Ammon's horn (tissue), 1 donor: Measurements from ENCODE around the gene MAP2K2.
A peak's percentile ranks its signal among the peaks of the same experiment; 100 is the strongest.

ENCODE experiments used
- DNase-seq: peaks from one replicate; pipeline ENCODE4 v3.0.0-alpha.2; 2016; ENCODE audit warnings: low spot score

Gene MAP2K2

DNA sequence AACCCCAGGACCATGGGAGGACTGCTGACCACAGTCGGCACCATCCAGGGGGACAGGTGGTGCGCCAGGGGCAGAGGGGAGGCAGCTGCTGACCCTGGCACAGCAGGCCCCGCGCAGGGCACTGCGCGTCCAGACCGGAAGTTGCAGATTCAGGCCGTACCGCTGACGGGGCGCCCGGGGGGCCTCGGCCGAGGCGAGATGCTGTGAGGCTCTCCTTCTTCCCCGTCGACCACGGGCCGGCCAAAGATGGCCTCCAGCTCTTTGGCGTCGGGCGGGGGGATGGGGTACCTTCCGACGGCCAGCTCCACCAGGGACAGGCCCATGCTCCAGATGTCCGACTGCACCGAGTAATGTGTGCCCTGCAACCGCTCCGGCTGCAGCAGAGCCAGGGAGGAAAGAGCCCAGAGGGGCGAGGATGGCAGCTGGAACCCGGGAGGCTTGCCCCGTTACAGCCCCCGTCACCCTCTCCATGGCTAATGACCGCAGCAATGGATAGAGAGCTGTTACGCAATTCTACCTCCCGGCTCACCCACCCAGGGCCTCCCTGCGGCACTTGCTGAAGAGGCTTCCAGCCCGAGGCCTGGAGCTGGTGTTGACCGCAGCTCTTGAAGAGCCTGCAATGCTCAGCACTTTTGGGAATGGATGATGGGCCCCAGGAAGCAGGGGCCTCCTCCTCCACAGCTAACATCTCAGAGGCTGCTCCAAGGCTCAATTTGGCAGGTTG, 24.7 kb downstream of the MAP2K2 start:
- DNase-seq: no peak

DNA sequence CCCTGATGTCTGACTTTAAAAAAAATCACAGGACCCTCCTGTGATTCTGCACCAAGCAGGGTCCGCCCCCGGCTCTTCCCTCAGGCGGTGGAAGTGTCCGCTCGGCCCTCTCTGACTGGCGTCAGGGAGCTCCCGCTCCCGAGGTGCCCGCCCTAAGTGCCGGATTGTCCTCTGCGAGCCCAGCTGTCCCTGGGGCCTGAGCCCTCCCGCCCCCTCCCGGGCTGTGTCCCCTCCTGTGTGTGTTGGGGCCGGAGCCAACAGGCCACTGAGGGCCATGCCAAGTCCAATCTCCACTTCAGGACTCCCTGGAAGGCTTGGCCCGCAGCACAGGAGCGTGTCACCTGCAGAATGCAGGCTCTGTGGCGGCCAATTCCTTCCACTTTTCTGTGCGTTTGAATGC, 25.4 kb downstream of the MAP2K2 start:
- DNase-seq: peak; percentile 58

DNA sequence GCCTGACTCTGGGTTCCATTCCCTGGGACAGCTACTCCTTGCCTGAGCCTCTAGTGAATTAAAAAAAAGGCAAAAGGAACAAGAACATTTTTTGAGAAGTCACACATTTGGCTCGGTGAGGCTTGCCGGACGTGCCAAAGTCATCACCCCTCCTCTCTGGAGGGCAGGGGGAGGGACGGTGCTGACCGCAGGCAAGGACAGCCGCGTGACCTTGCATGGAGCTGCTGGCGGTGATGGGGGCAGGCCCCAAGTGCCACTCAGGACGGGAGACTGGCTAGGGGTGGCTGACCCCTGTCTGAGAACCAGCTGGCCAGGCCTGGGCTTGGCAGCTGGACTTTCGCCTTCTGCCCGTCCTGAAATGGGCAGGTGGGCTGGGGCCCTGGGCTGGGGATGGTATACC, 26.4 kb downstream of the MAP2K2 start:
- DNase-seq: no peak

DNA sequence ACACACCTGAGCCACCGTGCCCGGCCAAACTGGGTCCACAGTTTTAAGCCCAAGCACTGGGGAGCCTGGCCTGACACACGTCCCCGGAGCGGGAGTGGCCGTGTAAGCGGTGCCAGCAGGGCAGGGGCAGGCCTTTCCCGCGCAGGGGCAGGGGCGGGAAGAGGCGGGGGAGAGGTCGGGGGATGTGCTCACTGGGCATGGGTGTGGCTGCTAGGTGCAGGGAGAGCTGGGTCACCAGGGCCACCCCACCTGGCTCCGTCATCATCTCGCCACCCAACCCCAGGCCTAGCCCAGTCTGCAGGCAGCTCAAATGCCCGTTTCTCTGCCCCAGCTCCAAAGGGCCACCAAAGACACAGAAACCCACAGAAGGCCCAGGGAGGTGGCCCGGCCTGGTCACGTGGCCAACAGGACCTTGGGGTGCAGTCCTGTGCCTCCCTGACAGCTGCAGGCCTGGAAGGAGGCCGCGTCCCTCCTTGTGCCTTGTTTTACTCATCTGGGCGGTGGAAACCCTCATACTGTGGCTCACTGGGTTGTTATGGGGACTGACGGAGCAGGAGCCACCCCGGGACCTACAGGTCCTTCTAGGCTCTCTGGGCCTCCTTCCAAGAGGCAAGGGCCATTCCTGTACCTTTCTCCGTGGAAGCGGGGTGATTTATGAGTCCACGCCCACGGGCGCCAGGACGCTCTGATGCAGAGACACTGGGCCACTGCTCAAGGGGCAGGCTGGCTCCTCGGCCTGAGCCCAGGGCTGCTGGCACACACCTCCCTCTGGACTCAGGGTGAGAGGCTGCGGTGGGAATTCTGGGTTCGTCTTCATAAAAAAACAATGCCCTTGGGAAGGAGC, 27.7 kb downstream of the MAP2K2 start:
- DNase-seq: no peak

DNA sequence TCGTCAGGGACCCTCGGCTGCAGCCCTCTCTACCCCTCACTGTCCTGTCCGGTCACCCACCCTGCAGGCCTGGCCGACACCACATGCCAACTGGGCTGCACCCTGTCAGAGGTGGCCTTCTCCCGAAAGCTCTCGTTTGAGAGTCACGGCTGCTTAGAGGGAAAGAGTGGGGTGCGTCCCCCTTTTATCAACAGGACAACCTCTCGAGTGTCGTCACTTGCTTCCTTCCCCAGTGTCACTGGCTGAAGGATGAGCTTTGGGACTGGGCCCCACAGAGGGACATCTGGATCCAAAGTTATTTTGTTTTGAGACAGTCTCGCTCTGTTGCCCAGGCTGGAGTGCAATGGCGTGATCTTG, 28.5 kb downstream of the MAP2K2 start:
- no peak for DNase-seq

DNA sequence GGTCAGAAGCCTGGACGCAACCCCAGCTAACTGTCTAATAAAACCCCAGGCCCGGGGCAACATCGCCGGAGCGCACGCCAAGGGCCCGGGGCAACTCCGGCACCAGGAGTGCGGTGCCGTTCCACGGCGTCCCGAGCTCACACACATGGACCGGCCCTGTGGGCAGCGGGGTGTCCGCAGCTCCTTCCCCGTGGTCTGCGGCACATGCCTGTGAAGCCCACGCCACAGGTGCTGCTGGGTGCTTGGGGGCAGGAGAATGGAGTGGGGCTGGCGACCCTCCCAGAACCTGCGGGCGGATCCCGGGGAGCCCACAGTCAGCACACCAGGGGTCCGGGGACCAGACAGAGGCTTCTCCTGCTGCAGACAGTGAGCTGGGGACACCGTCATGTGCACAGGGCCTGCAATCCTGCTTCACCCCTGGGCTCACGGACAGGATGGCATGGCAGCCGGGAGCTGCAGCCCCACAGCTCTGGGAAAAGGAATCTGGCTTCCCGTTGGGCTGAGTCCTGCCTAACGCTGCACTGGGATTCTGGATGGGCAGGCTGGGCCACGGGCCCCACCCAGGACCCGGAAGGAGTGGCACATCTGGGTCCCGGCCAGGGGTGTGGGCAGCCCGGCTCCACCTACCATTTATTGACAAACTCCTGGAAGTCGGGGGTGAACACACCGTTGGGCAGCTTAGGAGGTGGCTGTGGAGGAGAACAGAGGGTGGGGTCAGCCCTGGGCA, 29.0 kb downstream of the MAP2K2 start:
- no peak for DNase-seq

DNA sequence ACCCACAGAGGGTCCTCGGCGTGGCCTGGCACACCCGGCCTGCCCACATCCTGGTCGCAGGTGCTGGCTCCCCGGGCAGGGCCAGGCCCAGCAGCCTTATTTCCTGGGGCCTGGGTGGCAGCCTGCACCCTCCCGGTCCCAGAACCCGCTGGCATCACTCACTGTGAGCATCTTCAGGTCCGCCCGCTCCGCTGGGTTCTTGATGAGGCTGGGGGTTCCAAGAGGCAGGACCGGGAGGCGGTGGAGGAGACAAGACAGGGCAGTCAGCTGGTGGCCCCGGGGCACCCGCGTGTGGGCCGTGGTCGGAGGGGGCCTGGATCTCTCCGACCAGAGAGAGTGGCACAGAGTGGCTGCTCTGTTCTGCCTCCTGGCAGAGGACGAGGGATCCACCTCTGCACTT, 29.6 kb downstream of the MAP2K2 start:
- no peak for DNase-seq

DNA sequence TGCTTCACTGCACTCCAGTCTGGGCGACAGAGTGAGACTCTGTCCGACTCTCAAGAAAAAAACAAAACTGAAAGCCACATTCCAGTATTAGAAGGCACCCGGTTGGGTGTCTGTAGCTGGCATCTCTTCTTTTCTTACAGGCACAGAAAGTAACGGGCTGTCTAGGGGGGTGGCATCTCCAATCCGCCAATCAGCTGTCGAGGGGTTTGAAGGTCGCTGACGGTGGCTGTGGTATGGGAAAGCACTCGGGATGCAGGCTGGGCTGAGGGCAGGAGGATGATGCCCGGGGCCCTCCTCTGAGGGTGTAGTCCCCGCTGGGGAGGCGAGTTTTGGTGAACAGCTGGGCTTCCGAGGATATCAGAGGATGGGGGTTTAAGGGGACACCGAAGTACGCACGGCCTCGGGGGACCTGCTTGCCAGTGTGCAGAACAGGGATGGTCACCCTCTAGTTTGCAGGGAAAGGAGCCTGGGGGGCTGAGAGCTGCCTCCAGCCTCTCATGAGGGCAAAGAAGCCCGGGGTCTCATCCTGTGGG, 30.2 kb downstream of the MAP2K2 start:
- no peak for DNase-seq

DNA sequence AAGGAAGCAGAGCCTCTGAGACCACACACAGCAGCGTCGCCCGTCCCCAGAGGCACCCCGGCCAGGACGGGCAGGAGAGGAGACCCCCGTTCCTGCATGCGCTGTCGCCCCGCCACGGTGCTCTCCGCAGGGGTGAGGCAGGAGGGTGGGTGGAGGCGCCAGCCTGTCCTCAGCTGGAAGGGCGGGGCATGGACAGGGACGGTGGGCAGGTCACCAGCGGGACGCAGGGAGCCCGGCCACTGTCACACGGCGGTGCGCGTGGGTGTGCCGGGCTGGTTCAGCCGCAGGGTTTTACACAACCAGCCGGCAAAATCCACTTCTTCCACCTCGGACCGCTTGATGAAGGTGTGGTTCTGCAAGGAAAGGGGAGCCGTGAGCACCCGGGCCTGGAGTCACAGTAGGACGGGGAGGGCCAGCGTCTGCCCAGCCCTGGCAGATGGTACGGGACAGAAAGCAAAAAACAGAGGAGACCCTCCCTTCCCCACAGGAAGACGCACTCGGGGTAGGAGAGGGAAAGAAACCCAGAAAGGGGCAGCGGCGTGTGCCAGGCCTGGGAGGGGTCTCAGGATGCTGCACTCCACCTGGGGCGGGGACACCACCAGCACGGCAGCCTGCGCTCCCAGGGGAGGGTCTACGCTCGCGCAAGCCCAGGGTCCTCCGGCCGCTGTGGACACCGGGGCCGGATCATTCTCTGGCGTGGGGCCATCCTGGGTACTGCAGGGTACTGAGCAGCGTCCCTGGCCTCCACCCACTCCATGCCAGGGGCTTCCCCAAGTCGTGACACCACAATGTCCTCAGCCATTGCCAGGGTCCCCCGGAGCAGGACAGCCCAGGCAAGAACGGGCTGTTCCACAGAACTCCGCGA, 33.3 kb downstream of the MAP2K2 start:
- no peak for DNase-seq

DNA sequence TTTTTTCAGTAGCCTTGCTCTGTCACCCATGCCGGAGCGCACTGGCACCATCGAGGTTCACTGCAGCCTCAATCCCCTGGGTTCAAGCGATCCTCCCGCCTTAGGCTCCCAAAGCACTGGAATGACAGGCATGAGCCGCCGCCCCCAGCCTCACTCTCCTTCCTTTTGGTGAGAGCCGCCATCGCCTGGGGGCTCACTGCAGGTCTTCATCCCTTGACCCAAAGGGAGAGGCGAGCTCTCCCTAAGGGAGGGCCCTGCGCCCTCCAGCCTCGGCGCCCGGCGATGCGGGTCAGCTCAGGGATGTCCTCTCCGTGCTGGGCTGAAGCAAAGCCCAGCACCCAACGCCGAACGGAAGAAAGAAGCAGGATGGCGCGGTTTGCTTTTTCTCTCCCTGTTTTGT, 34.0 kb downstream of the MAP2K2 start:
- DNase-seq: no peak

DNA sequence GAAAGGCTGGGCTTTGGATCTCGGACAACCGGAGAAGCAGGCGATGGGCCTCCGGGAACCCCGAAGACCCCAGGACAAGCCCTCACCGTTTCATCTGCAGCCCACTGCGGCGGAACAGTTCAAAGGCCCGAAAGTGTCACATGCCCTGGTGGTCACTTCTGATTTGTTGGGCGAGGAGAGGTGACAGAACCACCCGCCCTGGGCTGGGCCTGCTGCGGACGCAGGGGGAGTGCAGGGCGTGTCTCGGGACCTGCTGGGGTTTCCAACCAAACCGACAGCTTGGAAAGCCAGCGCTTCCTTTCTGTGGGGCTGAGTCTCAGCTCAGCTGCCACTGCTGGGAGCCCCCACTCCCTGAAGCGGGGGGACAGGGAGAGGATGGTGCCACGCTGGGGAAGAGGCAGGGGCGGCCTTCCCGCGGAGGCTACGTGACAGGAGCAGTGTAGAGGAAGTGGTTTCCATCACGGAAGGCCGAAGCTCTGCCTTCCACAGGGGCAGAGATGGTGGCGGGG, 34.5 kb downstream of the MAP2K2 start:
- DNase-seq: peak; percentile 45

DNA sequence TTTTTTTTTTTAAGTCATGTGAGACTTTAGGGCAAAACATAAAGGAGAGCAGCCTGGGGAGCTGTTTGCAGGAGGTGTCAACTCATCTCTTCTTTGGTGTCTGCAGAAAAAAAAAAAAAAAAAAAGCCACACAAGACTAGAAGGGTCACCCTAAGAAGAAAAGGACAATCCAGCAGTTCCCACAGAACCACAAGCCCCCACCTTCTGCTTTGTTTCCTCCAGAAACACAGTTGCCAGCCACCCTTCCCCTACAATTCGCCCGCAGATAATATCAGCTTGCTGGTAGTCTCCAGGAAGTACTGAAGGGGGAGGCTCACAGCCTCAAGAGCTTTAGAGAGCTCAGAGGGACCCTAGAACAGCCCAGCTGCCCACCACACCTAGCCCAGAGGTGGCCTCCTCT, 34.9 kb downstream of the MAP2K2 start:
- DNase-seq: no peak

DNA sequence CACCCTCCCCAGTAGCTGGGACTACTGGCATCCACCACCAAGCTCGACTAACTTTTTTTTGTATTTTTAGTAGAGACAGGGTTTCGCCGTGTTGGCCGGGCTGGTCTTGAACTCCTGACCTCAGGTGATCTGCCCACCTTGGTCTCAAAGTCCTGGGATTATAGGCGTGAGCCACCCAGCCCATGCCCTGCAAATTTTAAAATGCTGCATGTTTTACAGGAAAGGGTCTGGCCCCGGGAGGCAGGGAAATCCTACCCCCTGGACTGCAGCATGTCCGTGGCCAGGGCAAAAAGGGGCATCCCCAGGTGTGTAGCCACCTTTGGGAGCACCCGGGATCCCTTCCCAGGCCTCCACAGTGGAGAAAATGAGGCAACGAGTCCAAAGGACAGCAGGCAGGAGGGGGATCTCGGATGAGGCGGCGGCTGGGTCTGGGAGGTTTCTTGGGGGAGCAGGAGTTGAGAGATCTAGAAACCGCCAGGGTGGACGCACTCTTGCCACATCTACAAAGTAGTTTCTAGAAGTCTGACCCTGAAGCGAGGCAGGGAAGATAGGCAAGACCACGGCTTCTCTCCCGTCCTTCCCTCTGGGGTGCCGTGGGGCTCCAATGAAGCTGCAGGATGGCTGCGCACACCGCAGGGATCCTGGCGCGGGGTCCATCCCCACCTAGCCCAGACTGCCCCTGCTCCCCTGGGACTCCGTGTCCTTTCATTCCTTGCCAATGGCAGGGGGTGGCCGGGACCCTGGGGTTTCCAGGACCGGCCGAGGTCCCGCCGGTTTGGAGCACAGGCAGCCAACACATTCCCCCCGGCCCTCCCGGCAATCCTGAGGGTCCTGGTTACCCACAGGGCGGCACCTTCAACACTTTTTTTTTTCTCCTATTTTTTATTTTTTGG, 35.9 kb downstream of the MAP2K2 start:
- no peak for DNase-seq

DNA sequence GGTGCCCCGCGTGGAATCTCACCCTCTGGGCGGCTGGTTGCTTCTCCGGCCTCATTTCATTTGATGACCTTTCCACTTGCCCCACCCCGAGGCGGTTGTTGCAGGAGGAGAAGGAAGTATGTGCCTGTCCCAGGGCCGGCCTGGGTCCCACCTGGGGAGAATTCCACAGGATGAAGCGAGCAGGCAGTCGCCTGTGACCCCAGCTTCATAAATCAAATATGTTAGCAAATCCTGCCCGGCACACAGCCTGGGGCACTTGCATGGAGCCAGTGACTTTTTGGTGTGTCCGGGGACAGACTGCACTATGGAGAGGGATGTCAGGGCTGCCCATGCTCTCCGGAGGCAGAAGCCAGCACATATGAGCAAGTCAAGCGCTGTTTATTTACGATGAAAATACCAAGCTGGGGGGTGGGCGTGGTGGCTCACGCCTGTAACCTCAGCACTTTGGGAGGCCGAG, 37.5 kb downstream of the MAP2K2 start:
- DNase-seq: no peak

DNA sequence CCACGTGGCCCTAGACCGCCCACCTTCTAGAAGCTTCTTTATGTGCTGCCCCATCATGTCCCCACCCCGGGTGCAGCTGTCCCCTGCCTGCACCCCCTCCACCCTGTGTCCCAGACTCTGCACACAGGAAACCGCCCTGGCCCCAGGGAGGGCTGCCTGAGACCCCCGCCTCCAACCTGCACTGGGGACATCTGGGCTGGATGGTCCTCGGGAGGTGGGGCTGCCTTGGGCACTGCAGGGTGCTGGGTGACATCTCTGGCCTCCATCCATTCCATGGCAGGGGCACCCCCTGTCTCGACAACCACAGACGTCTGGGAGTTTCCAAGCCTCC, 39.4 kb downstream of the MAP2K2 start:
- no peak for DNase-seq

DNA sequence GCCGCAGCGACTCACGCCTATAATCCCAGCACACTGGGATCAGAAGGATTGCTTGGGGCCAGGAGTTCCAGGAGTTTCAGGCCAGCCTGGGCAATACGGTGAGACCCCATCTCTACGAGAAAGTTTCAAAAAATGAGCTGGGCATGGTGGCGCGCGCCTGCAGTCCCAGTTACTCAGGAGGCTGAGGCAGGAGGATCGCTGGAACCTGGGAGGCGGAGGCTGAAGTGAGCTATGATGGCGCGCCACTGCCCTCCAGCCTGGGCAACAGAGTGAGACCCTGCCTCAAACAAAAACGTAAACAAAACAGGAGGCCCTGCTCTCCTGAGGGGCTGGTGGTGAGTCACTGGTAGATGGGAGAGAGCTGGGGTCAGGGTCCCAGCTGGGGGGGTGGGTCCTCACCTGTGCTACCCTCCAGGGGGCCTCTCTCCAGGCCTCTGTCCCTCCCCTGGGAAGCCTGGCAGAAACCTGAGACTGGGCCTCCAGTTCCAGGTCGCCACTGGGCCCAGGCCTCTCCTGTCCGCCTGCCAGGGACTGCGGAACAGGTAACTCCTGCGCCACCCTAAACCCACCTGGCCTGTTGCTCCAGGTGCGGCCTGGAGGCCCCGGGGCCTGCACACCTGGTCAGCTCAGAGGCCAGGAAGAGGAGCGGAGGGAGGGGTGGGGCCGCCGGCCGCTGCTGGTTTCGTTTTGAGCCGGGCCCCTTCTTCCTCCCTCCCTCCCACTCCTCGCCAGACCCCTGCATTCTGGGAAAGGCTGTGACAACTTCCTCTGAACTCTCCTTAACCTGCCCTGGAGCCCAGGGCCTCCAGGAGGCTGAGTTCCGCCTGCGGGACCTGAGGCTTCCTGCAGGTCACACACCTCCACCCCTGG, 40.0 kb downstream of the MAP2K2 start:
- DNase-seq: no peak

DNA sequence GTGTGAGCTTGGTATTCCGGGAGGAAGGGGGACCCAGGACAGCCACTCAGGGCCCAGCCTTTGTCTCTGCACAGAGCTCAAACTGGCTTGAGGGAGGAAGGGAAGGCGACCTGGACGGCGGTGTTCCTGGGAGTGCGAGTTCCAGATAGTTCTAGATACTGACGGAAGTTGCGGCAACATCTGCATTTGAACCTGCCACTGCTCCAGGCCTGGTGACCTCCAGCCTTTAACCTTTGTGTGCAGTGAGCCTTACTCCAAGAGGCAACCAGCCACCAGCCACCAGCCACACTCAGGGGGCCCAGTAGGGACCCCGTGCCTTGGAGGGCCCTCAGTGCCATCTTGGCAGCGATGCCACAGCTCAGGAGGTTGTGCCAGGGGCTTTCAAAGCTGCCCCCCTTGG, 41.8 kb downstream of the MAP2K2 start:
- no peak for DNase-seq

DNA sequence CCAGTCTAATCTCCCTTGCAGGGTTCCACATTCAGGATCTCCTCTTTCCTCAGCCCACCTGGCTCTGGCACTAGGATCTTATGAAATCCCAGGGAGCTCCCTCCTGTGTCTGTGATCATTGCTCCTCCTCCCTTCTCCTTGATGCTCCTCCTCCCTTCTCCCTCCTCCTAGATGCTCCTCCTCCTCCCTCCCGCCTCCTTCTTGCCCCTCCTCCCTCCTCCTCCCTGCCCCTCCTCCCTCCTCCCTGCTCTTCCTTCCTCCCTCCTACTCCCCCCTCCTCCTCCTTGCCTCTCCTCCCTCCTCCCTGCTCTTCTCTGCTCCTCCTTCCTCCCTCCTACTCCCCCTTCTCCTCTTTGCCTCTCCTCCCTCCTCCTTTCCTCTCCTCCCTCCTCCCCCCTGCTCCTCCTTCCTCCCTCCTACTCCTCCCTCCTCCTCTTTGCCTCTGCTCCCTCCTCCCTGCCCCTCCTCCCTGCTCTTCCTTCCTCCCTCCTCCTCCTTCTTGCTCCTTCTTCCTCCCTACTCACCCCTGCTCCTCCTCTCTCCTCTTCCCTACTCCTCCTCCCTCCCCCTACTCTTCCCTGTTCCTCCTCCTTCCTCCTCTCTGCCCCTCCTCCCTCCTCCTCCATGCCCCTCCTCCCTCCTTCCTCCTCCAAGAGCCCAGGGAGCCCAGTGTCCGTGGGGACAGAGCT, 42.3 kb downstream of the MAP2K2 start:
- DNase-seq: no peak

DNA sequence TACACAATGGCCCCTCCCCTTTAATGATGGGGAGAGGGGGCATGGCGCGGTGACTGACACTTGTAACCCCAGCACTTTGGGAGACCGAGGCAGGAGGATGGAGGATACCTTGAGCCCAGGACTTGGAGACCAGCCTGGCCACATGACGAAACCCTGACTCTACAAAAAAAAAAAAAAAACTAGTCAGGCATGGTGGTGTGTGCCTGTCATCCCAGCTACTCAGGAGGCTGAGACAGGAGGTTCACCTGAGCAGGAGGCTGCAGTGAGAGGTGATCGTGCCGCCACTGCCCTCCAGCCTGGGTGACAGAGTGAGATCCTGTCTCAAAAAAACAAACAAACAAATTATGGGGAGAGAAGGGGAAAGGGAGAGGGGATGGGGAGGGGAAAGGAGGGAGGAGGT, 43.4 kb downstream of the MAP2K2 start:
- DNase-seq: no peak
